ENCODE results near the gene OR51B4.
"Not testable (repeated sequence)": the region's sequence is repeated elsewhere in the genome, so short reads cannot be mapped to it uniquely, and the experiment has no call there.

Gene OR51B4

GRCh38 chr11:5294342-5294995, 7.3 kb downstream of the OR51B4 start:
- DNase-seq (ENCODE audit: low read depth): not testable (repeated sequence)

- DNase-seq (ENCODE audit: low read depth): no peak
These were observed 8.7 kb downstream of the OR51B4 start for GRCh38 chr11:5293028-5293427.

GRCh38 chr11:5291207-5291838, 10.4 kb downstream of the OR51B4 start:
- no peak for DNase-seq (ENCODE audit: low read depth)

- DNase-seq (ENCODE audit: low read depth): no peak
These were observed 11.6 kb downstream of the OR51B4 start for GRCh38 chr11:5290106-5290505.

- DNase-seq (ENCODE audit: low read depth): no peak
These were observed 12.1 kb downstream of the OR51B4 start for GRCh38 chr11:5289696-5290095.

GRCh38 chr11:5288906-5289550, 12.7 kb downstream of the OR51B4 start:
- no peak for DNase-seq (ENCODE audit: low read depth)

- DNase-seq (ENCODE audit: low read depth): no peak
These were observed 13.4 kb downstream of the OR51B4 start for GRCh38 chr11:5288108-5288905.

- no peak for DNase-seq (ENCODE audit: low read depth)
These were observed 14.8 kb downstream of the OR51B4 start for GRCh38 chr11:5286901-5287300.

- DNase-seq (ENCODE audit: low read depth): no peak
These were observed 15.4 kb downstream of the OR51B4 start for GRCh38 chr11:5286351-5286750.

GRCh38 chr11:5285703-5286340, 15.9 kb downstream of the OR51B4 start:
- DNase-seq (ENCODE audit: low read depth): no peak

- no peak for DNase-seq (ENCODE audit: low read depth)
These were observed 17.1 kb downstream of the OR51B4 start for GRCh38 chr11:5284637-5285036.

GRCh38 chr11:5283882-5284281, 17.9 kb downstream of the OR51B4 start:
- no peak for DNase-seq (ENCODE audit: low read depth)

- DNase-seq (ENCODE audit: low read depth): no peak
These were observed 18.7 kb downstream of the OR51B4 start for GRCh38 chr11:5283086-5283485.

GRCh38 chr11:5282628-5283027, 19.1 kb downstream of the OR51B4 start:
- DNase-seq (ENCODE audit: low read depth): no peak

GRCh38 chr11:5281596-5281995, 20.1 kb downstream of the OR51B4 start:
- DNase-seq (ENCODE audit: low read depth): no peak

- DNase-seq (ENCODE audit: low read depth): no peak
These were observed 21.1 kb downstream of the OR51B4 start for GRCh38 chr11:5280582-5281102.

- no peak for DNase-seq (ENCODE audit: low read depth)
These were observed 22.2 kb downstream of the OR51B4 start for GRCh38 chr11:5279471-5280090.

- no peak for DNase-seq (ENCODE audit: low read depth)
These were observed 23.9 kb downstream of the OR51B4 start for GRCh38 chr11:5277807-5278382.

GRCh38 chr11:5276697-5277096, 25.0 kb downstream of the OR51B4 start:
- DNase-seq (ENCODE audit: low read depth): no peak

- DNase-seq (ENCODE audit: low read depth): no peak
These were observed 26.2 kb downstream of the OR51B4 start for GRCh38 chr11:5275369-5276110.

Data from stimulated activated CD8-positive, alpha-beta memory T cell treated with anti-CD3 and anti-CD28 coated beads, Interleukin-15, amount 100 ng/mL, for 24 hours (primary cell).